GM13976 (cell line): ENCODE results near the gene PLEKHM3.

Source experiments
- DNase-seq: peaks from one replicate; pipeline ENCODE4 v3.0.0; 2012; ENCODE audit warnings: low spot score
- in situ Hi-C: fragments of 300-500 bp; cut with MboI; formaldehyde crosslinking; loops from one replicate; pipeline ENCODE4 v1.12.0; 2022; ENCODE audit warnings: low sequenced_read_pairs, mixed read lengths, inconsistent platforms; ENCODE audit not compliant: unreplicated experiment
- TF ChIP-seq, protein P1 (sequence below): IDR thresholded peaks from 2 replicates; pipeline ENCODE4 v1.5.1; 2012; ENCODE audit warnings: borderline replicate concordance, mild to moderate bottlenecking; ENCODE audit not compliant: insufficient read depth; ENCODE audit errors: extremely low read depth, missing control alignments, control extremely low read depth

Gene PLEKHM3

GRCh38 chr2:208013285-208014178 is 11.8 kb downstream of the PLEKHM3 start:
- DNase-seq: no peak
- TF ChIP-seq, protein P1, sequence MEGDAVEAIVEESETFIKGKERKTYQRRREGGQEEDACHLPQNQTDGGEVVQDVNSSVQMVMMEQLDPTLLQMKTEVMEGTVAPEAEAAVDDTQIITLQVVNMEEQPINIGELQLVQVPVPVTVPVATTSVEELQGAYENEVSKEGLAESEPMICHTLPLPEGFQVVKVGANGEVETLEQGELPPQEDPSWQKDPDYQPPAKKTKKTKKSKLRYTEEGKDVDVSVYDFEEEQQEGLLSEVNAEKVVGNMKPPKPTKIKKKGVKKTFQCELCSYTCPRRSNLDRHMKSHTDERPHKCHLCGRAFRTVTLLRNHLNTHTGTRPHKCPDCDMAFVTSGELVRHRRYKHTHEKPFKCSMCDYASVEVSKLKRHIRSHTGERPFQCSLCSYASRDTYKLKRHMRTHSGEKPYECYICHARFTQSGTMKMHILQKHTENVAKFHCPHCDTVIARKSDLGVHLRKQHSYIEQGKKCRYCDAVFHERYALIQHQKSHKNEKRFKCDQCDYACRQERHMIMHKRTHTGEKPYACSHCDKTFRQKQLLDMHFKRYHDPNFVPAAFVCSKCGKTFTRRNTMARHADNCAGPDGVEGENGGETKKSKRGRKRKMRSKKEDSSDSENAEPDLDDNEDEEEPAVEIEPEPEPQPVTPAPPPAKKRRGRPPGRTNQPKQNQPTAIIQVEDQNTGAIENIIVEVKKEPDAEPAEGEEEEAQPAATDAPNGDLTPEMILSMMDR: no peak
- in situ Hi-C loops: no loop called here

- in situ Hi-C loops: no loop called here
- TF ChIP-seq, protein P1: no peak
- no peak for DNase-seq
Measured at GRCh38 chr2:208012449-208012848, 12.9 kb downstream of the PLEKHM3 start.

DNA sequence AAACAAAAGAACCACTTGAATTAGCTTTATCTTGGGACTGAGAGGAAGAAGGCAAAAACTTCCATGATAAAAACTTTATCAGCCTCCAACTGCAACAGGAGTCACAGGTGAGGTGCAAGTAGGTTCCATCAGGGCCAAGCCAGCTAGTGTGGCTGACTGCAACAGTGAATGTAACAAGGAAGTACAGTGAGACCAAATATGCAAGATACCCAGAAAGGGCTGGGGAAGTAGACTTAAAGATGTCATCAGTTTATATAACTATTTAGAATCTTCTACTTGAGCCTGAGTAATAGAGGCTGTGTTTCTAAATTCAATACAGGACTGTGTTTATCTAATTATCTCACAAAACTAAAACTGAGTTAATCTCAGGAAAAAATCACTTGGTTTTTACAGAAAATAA is 14.8 kb downstream of the PLEKHM3 start:
- in situ Hi-C loops: no loop called here
- TF ChIP-seq, protein P1: no peak
- DNase-seq: no peak

DNA sequence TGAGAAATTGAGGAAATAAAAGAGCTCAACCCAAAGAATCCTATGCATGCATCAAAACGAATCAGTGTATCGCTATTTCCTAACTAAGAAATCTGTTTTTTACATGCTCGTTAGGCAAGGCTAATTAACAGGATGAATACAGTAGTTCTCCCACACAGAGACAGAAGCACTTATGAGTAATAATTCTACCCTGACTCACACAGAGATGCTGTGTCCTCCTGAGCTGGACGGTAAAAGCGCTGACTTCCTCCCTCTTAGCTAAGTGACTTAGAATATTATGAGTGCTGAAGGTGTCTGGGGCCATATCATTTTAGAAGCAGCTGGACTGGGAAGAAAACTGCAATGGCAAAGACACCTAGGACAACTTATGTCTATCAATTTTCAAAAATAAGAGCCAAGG is 18.5 kb downstream of the PLEKHM3 start:
- in situ Hi-C loops: no loop called here

DNA sequence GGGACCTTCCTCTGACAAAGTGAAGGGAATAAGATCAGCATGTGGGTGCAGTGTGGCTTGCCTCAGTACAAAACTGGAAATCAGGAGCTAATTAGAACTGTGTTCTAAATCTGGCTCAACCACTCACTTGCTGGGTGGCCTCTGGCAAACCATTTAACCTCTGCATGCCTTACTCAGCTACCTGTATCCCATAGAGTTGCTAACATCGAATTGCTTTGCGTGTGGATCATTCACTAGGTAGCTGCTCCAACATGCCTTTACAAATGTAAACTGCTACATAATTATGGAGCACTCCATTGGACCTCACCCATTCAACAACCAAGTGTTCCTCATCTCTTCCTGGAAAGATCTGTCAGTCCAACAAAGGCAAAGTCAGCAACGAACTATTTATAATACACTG is 19.0 kb downstream of the PLEKHM3 start:
- no peak for DNase-seq
- TF ChIP-seq, protein P1: no peak
- in situ Hi-C loops: no loop called here

More for the DNA sequence above, 18.5 kb downstream of the PLEKHM3 start:
- TF ChIP-seq, protein P1: no peak
- no peak for DNase-seq

GRCh38 chr2:208001924-208002323 is 23.4 kb downstream of the PLEKHM3 start:
- in situ Hi-C loops: no loop called here
- TF ChIP-seq, protein P1: no peak

More at GRCh38 chr2:208001924-208002323, 23.4 kb downstream of the PLEKHM3 start:
- no peak for DNase-seq
